GM12891 (cell line): Measurements from ENCODE around the gene DNAJB8.

Source experiments
- DNase-seq: peaks from one replicate; pipeline ENCODE4 v3.0.0; 2011; ENCODE audit warnings: low spot score; ENCODE audit not compliant: insufficient read length
- FAIRE-seq: peaks from 2 replicates; lab custom pipeline; 2011; peaks lifted over from hg19 to GRCh38; lab: Jason Lieb, UNC
- PAX5 ChIP-seq: IDR thresholded peaks from 2 replicates; pipeline ENCODE4 v1.6.1; 2011; ENCODE audit warnings: low read length, moderate library complexity, mild to moderate bottlenecking; ENCODE audit not compliant: insufficient read depth, severe bottlenecking
- POLR2A ChIP-seq: IDR thresholded peaks from 2 replicates; pipeline ENCODE4 v1.6.1; 2011; ENCODE audit warnings: low read depth, low read length, control low read depth
- POLR2AphosphoS5 ChIP-seq: IDR thresholded peaks from 2 replicates; pipeline ENCODE4 v1.6.1; 2011; ENCODE audit warnings: low read depth, low read length, control low read depth
- POU2F2 ChIP-seq: IDR thresholded peaks from 2 replicates; pipeline ENCODE4 v1.6.1; 2011; ENCODE audit warnings: low read depth, mild to moderate bottlenecking, control low read depth, low read length, moderate library complexity
- SPI1 ChIP-seq: IDR thresholded peaks from 2 replicates; pipeline ENCODE4 v1.6.1; 2011; ENCODE audit warnings: low read depth, low read length, control low read depth
- TAF1 ChIP-seq: IDR thresholded peaks from 2 replicates; pipeline ENCODE4 v1.6.1; 2011; ENCODE audit warnings: low read depth, low read length, control low read depth

Gene DNAJB8

GRCh38 chr3:128489927-128490649 is 23.4 kb upstream of the DNAJB8 start:
- FAIRE-seq = no peak
- DNase-seq = no peak
- TF ChIP-seq POLR2AphosphoS5 = no peak
- no peak for TF ChIP-seq SPI1
- no peak for TF ChIP-seq POLR2A
- TF ChIP-seq POU2F2 = no peak
- TF ChIP-seq PAX5 = no peak
- no peak for TF ChIP-seq TAF1

DNA sequence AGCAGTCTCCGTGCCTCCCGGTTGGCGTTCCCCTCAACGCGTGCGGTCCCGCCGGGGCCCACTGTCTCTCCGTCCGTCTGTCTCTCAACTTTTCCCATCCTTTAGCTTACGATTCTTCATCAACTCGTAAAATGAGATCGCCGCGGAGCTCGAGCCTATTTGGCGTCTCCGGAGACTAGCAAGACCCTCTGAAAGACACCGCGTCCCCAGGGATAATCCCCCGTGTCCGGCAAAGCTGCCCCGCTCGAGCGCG is 22.9 kb upstream of the DNAJB8 start:
- FAIRE-seq (no peak), DNase-seq (no peak)
- TF ChIP-seq POLR2AphosphoS5 (no peak), TAF1 (no peak), POU2F2 (no peak), POLR2A (no peak), PAX5 (no peak), SPI1 (no peak)

GRCh38 chr3:128488991-128489673 is 22.4 kb upstream of the DNAJB8 start:
- DNase-seq (no peak), FAIRE-seq (no peak)
- TF ChIP-seq POLR2A (no peak), POU2F2 (no peak), SPI1 (no peak), PAX5 (no peak), TAF1 (no peak), POLR2AphosphoS5 (no peak)

DNA sequence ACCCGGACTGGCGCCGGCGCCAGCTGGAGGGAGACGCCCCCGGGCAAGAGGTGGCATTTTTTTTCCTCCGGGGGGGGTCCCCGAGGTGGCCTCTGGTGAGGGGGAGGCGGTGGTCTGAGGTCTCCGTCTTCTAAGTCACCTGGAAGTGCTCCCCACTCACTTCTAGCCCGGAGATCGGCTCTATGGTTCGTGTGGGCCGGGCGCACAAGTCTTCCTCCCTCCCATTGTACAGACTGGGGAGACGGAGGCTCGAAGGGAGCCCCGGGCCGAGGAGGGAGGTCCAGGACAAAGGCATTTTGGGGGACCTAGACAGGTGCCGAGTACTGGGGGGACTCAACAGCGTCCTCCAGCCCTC is 21.9 kb upstream of the DNAJB8 start:
- DNase-seq = no peak
- FAIRE-seq = no peak
- TF ChIP-seq POLR2AphosphoS5 (no peak), SPI1 (no peak), TAF1 (no peak)

- DNase-seq = peak; percentile 75
- FAIRE-seq = no peak
- TF ChIP-seq POLR2A (no peak), PAX5 (no peak), POU2F2 (no peak), TAF1 (no peak), SPI1 (no peak), POLR2AphosphoS5 (no peak)
Observed at GRCh38 chr3:128487813-128488635, 21.3 kb upstream of the DNAJB8 start.

DNA sequence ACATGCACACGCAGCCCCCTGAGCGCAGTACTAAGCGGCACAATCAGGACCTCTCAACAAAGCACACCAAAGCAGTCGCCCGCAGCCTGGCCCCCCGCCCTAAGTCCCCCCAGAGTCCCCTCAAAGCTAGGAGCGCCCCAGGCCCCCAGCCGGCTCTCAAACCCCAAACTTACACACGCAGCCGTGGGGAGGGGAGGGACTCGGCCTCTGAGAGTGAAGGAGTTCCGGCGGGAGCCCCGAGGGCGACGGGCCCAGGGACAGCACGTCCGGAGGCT is 20.8 kb upstream of the DNAJB8 start:
- FAIRE-seq (no peak), DNase-seq (no peak)
- TF ChIP-seq POLR2A = no peak
- TF ChIP-seq POU2F2 = no peak
- TF ChIP-seq POLR2AphosphoS5 = no peak
- no peak for TF ChIP-seq TAF1
- no peak for TF ChIP-seq PAX5
- no peak for TF ChIP-seq SPI1

DNA sequence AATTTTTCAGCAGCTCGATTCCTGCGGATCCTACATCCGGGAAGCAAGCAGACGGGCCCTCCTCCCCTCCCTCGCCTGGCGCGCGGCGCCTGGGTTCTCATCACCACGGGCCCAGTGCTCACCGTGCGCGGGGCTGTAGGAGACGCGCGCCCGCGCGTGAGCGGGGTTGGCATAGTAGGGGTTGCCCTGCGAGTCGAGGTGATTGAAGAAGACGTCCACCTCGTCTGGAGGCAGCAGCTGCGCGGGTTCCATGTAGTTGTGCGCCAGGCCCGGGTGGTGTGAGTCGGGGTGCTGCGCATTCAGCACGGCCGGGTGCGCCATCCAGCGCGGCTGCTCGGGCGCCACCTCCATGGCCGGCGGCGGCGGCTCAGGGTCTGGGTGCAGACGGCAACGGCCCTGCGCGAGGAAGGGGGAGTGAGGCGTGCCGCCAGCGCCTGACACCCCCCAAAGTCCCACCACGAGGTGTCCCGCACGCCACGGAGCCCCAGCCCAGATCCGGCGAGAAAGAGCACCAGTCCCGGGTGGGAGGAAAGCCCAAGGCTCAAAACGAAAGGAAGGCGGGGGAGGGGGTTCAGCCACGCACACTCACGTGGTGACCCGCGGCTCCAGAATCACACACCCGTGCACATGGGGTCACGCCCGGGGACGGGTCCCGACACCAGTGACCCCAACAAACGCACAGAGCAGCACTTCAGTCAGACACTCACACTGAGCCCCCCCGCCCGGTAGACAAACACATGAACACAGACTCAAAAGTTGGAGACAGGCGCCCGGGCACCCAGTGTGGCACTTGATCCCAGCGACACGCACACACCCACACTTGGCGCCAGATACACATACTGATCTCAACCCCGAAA is 20.2 kb upstream of the DNAJB8 start:
- TF ChIP-seq POLR2A = no peak
- DNase-seq (no peak), FAIRE-seq (peak; percentile 26)

DNA sequence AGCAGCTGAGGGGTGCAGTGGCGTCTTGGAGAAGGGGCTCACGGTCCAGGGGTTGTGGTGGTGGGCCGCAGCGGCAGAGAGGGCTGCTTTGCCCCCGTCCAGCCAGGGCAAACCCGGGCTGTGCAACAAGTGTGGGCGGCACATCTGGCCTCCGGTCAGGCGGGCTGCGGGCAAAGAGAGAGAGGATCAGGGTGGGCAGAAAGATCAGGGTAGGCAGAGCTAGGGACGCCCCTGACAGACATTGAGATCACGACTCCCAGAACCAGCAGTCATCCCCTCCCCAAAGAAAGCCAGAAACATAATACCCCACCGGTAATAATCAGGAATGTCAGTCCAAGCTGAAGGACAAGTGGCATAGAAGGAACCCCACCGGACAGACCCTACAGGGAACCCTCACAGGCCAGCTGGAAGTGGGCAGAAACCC is 19.5 kb upstream of the DNAJB8 start:
- FAIRE-seq (no peak), DNase-seq (no peak)
- TF ChIP-seq POU2F2 (no peak), TAF1 (no peak), SPI1 (no peak), POLR2A (no peak), PAX5 (no peak), POLR2AphosphoS5 (no peak)

- DNase-seq = no peak
- TF ChIP-seq POLR2AphosphoS5 (no peak), POU2F2 (no peak), TAF1 (no peak), POLR2A (no peak), PAX5 (no peak), SPI1 (no peak)
- no peak for FAIRE-seq
Observed at GRCh38 chr3:128485282-128486204, 18.9 kb upstream of the DNAJB8 start.
